Liver (tissue), 3 donors: Measurements from ENCODE around the gene PTTG1IP.

ENCODE experiments used
- EGR1 ChIP-seq, 2 donors: IDR thresholded peaks; 2 replicates each; pipeline ENCODE4 v1.6.1; 2016 to 2018; ENCODE audit warnings: antibody characterized with exemption in 2 of 2, low read depth in 2 of 2
- HNF4G ChIP-seq: IDR thresholded peaks from 2 replicates; pipeline ENCODE4 v1.6.1; 2016; ENCODE audit warnings: antibody characterized with exemption
- JUND ChIP-seq, 2 donors: IDR thresholded peaks; 2 replicates each; pipeline ENCODE4 v1.6.1; 2016; ENCODE audit warnings: antibody characterized with exemption in 2 of 2
- TF ChIP-seq, protein P1 (sequence below): fragments of 150-350 bp; IDR thresholded peaks from 2 replicates; pipeline ENCODE4 v1.5.1; 2017; ENCODE audit warnings: improper control_type of control experiment, low read depth, low read length; ENCODE audit not compliant: missing input control
- TF ChIP-seq, protein P2 (sequence below): IDR thresholded peaks from 2 replicates; pipeline ENCODE4 v1.6.1; 2016; ENCODE audit warnings: antibody characterized with exemption, mild to moderate bottlenecking
- TF ChIP-seq, protein P3 (sequence below): IDR thresholded peaks from 2 replicates; pipeline ENCODE4 v1.6.1; 2016; ENCODE audit warnings: antibody characterized with exemption
- donor health status: healthy.
- donor health status: healthy.

DNA sequence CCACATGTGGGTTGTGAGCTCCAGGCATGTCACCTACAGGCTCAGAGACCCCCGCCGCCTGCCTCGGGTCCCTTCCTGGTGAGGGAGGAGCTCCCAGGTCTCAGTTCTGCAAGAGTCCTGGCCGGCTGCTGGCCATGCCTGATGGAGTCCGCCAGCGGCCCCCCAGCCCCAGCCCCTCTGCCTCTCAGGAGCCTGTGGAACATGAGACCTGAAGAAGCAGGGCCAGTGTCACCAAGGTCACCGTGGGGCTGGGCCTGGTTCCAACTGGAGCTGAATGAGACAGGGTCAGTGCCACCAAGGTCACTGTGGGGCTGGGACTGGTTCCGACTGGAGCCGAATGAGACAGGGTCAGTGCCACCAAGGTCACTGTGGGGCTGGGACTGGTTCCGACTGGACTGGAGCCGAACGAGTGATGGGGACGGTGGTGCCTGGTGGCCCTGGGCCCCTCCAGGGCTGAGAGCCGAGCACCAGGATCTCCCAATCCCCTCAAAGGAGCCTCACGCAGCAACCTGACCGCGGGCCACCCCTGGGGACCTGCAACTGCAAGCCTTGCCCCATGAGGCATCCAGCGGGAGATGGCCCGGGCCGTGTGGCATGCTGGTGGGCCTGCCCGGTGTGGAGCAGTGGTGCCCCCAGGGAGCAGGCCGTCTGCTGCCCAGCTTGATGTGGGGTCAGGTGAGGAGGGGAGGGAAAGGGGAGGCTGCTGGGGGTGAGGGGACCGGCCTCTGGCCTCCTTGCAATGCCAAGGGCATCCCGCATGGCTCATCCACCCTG, 14.5 kb upstream of the PTTG1IP start:
- TF ChIP-seq, protein P1, sequence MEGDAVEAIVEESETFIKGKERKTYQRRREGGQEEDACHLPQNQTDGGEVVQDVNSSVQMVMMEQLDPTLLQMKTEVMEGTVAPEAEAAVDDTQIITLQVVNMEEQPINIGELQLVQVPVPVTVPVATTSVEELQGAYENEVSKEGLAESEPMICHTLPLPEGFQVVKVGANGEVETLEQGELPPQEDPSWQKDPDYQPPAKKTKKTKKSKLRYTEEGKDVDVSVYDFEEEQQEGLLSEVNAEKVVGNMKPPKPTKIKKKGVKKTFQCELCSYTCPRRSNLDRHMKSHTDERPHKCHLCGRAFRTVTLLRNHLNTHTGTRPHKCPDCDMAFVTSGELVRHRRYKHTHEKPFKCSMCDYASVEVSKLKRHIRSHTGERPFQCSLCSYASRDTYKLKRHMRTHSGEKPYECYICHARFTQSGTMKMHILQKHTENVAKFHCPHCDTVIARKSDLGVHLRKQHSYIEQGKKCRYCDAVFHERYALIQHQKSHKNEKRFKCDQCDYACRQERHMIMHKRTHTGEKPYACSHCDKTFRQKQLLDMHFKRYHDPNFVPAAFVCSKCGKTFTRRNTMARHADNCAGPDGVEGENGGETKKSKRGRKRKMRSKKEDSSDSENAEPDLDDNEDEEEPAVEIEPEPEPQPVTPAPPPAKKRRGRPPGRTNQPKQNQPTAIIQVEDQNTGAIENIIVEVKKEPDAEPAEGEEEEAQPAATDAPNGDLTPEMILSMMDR, result no peak
- TF ChIP-seq JUND (IDR thresholded peaks at IDR 0.05) (no peak), EGR1 (IDR thresholded peaks at IDR 0.05; ENCODE audit: low read depth in 2 of 2) (no peak), HNF4G (no peak)
- TF ChIP-seq, protein P2, sequence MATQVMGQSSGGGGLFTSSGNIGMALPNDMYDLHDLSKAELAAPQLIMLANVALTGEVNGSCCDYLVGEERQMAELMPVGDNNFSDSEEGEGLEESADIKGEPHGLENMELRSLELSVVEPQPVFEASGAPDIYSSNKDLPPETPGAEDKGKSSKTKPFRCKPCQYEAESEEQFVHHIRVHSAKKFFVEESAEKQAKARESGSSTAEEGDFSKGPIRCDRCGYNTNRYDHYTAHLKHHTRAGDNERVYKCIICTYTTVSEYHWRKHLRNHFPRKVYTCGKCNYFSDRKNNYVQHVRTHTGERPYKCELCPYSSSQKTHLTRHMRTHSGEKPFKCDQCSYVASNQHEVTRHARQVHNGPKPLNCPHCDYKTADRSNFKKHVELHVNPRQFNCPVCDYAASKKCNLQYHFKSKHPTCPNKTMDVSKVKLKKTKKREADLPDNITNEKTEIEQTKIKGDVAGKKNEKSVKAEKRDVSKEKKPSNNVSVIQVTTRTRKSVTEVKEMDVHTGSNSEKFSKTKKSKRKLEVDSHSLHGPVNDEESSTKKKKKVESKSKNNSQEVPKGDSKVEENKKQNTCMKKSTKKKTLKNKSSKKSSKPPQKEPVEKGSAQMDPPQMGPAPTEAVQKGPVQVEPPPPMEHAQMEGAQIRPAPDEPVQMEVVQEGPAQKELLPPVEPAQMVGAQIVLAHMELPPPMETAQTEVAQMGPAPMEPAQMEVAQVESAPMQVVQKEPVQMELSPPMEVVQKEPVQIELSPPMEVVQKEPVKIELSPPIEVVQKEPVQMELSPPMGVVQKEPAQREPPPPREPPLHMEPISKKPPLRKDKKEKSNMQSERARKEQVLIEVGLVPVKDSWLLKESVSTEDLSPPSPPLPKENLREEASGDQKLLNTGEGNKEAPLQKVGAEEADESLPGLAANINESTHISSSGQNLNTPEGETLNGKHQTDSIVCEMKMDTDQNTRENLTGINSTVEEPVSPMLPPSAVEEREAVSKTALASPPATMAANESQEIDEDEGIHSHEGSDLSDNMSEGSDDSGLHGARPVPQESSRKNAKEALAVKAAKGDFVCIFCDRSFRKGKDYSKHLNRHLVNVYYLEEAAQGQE, result no peak
- TF ChIP-seq, protein P3, sequence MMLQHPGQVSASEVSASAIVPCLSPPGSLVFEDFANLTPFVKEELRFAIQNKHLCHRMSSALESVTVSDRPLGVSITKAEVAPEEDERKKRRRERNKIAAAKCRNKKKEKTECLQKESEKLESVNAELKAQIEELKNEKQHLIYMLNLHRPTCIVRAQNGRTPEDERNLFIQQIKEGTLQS, result no peak
